GM10847 (cell line): Measurements from ENCODE around the gene FH.

Experiments
- POLR2A ChIP-seq: IDR thresholded peaks from 2 replicates; pipeline ENCODE4 v1.6.1; 2011; ENCODE audit not compliant: insufficient read length; ENCODE audit errors: extremely low read depth

FH gene

DNA sequence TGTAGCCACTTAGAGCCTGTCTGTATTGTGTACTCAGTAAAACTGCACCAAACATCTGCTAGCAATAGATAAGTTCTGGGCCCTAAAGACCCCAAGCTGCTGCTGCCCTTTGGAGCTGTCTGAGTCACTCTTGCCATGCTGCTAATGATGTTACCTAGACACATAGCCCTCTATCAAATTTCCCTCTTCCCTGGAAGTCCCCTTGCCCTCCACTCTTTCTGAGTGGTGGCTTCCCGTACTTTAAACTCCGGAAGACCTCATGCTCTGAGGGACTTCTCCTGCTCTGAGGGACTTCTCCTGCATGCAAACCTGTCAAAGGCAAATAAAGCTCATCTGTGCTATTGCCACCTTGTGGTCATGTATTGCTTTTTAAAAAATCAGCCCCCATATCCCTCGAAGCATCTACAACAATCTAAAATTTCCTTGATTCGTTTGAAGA lies 34.0 kb downstream of the FH start:
- TF ChIP-seq POLR2A: no peak

DNA sequence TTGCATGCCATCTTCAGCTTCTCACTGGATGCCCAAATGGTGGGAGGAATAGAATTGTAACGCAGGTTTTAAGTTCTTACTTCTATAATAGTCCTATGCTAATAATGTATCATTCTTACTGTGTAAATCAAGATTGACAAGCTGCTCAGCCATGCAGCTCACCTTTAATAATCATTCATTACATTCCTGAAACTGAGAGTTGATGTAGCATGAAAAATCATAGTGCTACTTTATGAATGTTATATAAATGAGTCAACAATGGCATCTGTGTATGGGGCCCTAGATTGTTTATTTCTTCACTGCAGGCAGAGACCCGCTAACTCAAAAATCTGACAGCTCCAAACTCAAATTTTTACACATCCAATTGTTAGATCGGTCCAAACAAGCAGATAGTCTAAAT lies 34.4 kb downstream of the FH start:
- TF ChIP-seq POLR2A: no peak

DNA sequence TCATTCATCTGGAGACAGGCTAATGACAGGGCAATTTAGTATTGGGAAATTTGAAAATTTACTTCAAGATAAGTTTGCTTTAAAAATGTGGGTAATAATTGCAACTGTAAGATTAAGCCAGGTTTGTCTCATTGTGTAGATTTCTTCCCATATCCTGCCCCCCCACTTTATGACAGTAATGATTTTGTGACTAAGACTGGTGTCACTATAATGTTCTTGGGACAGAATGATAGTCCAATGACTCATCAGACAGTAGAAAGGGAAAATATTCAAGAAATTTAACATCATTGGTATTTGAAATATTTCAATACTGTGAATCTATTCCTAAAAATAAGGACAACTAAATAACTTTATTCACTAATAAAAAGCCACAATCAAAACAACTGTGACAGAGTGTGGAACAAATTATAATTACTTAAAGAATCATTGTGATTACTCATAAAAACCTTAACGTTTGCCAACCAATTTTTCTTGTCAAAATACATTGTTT lies 36.7 kb downstream of the FH start:
- no peak for TF ChIP-seq POLR2A

DNA sequence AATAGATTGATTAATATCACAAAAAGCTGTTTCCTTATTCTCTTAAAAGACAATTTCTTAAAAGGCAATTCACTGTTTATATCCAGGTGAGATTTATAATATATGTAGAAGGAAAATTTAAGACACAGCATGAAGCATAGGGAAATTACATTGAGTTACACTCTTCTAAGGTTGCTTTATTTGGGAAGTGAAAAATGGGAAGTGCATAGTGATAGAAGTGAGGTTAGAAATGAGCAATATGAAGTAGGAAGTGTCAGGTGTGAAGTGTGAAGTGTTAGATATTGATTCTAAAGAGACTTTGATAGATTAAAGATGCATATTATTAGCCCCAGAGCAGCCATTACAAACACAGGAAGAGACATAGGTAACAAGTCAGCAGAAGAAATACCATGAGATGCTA lies 40.3 kb downstream of the FH start:
- TF ChIP-seq POLR2A: no peak

DNA sequence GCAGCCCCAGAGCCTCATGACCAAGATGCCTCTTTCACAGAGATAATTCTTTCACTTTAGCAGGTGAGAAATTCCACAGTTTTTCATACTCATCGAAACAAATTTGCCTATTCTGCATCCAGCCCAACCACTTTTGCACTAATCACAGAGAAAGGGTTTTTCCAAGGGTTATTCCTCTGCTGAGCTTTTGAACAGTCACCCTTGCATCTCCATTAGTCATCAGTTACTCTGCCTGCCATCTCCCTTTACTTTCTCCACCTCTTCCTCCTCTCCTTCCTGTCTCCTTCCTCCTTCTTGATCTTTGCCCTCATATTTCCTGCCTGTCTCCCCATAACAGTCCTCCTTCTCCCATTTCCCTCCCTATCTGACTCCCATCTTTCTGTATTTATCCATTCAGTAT lies 43.9 kb downstream of the FH start:
- TF ChIP-seq POLR2A: no peak

DNA sequence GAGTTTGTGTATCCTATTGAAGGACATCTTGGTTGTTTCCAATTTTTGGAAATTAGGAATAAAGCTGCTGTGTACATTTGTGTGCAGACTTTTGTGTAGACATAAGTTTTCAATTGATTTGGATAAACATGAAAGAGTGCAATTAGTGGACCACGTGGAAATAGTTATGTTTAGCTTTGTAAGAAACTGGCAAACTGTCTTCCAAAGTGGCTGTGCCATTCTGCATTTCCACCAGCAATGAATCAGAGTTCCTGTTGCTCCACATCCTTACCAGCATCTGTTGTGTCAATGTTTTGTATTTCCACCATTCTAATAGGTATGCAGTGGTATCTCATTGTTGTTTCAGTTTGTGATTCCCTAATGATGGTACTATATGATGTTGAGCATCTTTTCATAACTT lies 46.5 kb downstream of the FH start:
- TF ChIP-seq POLR2A: no peak

DNA sequence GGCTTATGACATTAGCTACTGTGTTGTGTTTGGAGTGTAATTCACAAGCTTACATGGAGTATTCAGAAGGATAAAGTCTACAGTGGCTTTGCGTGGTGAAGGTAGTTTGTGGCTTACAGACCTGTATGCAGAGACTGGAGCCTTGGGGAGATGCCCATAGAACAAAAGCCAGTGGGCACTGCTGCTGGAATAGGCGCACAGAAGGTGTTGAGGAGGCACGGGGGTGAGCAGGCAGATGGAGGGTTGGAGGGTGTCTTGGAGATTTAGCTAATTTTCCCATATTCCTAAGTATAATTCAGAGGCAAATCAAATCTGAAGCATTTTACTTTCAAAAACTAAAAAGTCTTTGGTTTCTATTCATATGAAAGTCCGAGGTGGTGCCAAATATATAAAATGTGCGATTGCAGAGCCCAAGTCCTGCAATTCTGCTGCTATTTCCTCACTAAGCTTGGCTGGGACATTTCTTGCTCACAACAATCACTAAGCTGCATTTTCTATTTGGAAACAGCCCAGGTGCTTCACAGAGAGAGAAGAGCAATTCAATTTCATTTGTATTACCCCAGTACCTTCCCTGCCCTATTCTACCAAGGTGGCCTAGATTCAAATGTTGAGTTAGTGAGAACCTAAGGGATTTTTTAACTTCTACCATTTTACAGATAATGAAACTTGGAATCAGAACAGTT lies 48.5 kb downstream of the FH start:
- no peak for TF ChIP-seq POLR2A

DNA sequence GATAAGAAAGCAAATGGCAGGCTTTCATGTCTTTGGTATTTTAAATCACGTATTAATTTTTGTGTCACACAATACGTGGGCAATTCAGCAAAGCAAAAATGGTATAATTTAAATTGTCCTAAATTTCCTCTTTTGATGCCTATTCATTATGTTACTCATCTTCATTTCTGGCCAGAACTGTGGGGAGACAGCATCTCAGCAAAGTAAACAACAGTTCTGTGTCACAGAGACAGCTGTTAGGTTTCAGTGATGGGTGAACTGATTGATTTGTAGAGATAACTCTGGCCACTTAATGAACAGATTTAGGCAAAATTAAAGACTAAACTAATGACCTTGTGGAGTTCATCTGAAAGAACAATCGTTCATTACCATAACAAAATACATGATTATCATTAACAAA lies 49.2 kb downstream of the FH start:
- no peak for TF ChIP-seq POLR2A

DNA sequence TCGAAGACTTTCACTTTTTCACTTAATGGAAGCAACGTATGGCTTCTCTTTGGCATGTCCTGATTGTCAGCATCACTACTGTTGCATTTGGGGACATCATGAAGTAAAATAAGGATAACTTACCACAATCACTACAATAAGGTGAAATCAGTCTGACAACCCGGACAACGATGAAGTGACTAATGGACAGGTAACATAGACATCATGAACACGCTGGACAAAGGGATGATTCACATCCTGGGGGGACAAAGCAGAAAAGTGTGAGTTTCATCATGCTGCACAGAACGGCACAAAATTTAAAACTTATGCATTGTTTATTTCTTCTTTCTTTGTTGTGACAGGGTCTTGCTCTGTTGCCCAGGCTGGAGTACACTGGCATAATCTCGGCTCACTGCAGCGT lies 53.9 kb downstream of the FH start:
- no peak for TF ChIP-seq POLR2A

DNA sequence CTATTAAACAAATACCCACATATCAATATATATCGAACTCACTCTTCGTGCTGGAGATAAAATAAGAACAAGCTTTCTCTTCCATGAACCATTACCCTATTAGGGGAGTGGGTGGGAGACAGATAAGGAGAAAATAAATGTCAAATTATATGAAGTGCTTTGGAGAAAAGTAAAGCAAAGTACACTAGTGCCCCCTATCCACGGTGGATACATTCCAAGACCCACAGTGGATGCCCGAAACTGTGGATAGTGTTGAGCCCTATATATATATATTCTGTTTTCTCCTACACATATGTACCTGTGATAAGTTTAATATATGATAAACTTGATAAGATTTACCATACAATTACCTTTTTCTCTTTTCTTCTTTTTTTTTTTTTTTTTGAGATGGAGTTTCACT lies 54.6 kb downstream of the FH start:
- TF ChIP-seq POLR2A: no peak

DNA sequence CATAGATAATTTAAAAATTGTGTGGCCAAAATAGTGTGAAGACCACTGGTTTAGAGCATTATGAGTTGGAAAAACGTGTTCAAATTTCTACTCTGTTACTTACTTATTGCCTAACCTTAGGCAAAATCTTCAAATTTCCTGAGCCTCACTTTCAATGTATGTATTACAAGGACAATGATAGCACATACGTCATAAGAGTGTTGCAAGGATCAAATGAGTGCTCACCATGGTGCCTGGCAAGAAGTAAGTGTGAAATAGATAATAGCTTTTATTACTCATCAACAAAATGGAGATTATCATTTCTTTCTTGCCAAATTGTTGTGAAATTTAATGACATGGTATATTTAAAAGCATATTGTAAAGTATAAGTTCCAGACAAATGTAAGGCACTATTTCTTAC lies 57.2 kb downstream of the FH start:
- TF ChIP-seq POLR2A: no peak

DNA sequence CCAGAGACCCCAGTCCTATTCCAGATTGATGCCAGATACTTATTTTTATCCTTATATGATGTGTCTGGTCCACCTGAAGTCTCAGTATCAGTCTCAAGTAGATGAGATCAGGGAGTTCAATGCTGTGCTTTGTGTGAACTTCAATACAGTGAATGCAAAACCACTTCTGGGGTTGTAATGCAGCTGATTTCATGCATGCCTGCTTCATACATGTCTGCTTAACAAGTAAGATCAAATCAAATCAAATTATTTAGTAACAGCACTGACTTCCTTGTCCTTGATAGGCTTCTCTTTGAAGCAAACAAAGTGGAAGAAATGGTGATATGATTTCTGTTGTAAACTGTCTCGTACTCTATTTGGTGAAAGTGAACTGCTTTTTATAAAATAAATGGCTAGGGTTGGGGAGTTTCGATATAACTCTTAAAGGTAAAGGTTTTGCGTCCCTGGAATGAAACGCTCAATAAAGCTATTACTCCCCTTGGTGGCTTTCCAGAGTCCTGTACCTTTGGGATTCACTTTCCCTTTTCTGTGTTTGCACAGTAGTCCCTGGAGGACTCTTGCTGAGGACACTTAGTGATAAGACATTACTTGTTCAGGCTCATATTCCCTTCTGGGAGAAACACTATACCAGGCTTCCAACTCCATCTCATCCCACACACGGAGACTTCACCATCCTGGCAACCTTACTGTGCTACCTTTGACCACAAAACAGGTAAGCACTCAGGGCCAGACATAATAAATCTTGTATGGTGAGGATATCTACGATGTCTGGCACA lies 59.3 kb downstream of the FH start:
- TF ChIP-seq POLR2A: no peak

DNA sequence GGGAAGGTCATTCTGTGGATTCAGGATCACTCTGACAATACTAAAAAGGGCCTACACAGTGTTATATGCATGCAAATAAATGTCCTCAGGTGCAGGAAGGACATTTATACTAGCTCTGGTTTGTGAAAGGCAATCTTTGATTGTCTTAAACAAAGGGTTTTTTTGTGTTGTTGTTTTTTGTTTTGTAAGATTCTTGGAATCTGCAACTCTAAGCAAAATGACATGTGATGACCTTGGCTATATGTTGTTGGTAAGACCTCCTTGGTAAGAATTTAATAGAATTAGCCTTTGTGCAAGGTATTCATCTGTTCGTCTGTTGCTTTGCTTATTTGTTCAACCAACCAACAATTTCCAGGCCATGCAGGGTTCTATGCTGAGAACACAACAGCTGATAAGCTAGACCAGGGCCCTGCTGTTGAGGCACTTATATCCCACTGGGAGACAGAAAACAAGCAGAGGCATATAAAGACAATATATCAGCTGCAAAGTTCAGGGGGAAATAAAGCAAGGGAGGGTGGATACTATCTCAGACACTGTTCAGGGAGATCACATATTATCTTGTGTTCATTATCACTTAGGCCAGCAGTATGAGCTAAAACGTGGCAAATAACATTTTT lies 60.3 kb downstream of the FH start:
- no peak for TF ChIP-seq POLR2A

DNA sequence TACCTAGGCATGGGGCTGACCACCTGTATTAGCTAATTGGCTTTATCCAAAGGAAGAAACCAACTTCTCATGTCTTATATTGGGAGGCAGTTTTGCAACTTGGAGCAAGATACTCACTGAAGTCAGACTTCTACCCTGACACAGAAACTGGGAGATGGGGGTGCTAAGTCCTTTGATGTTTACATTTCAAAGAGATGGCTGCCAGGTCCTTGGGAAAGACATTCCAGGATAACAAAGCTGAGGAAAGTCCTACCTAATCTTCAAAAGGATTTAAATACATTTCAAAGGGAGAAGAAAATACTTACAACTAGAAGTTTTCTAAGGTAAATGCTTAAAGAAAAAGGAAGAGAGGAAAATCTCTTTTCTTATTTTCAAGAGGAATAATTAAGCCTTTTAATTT lies 62.1 kb downstream of the FH start:
- TF ChIP-seq POLR2A: no peak

DNA sequence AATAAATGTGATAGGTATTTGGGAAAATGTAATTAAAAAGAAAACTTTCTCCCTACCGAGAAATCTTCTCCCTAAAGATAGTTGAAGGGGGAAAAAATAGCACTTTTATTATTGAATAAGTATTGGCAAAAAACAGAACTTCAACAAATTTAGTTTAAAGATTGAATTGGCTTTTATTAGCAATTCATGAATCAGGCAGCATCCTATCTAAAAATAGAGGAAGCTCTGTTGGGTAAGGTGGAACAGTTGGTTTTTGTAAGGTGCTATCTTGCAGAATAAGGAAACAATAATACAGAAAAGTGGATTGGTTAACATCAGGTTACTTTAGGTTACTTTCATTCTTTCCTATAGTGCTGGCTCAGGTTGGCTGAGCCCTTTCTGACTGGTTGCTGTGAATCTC lies 62.8 kb downstream of the FH start:
- TF ChIP-seq POLR2A: no peak

DNA sequence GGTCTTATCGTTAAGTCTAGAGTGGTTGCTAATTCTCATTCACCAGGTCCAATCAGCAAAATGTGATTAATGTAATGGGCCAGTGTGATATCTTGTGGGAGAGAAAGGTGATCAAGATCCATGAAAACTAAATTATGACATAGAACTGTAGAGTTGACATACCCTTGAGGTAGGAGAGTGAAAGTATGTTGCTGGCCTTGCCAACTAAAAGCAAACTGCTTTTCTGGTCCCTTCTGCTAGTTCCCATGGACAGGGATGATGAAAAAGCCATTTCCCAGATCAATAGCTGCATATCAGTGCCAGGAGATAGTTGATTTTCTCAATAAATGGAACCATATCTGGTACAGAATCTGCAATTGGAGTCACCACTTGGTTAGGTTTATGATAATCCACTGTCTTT lies 65.8 kb downstream of the FH start:
- no peak for TF ChIP-seq POLR2A

DNA sequence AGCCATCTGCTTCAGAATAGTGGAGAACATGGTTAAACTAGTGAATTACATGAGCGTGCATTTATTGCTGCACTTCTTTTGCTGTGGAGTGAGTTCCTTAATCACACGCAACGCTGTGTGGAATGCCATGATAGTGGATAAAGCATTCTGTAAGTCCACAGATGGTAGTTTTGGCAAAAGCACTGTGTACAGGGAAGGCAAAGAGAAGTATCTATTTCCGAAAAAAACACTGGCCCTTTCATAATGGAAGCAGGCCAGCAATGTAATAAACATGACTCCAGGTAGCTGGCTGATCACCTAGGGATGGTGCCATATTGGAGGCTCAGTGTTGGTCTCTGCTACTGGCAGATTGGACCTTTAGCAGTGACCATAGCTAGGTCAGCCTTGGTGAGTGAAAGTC lies 67.6 kb downstream of the FH start:
- no peak for TF ChIP-seq POLR2A
